Suprapubic skin (tissue), 3 donors: ENCODE results near the gene GSN.

Experiments used
- CTCF ChIP-seq, 2 donors: fragments of 200-600 bp in 1 of 2; fragments of 450-650 bp in 1 of 2; sonication (generic) in 1 of 2; IDR thresholded peaks; one replicate each; pipeline ENCODE4 v1.5.1; 2016 to 2019; ENCODE audit warnings: antibody characterized with exemption in 2 of 2, mild to moderate bottlenecking in 1 of 2, moderate library complexity in 1 of 2
- POLR2AphosphoS5 ChIP-seq, 3 donors: sonication (generic); formaldehyde crosslinking; IDR thresholded peaks; one replicate each; pipeline ENCODE4 v1.6.1; 2017; ENCODE audit warnings: antibody characterized with exemption in 3 of 3

- no peak for TF ChIP-seq POLR2AphosphoS5 (IDR thresholded peaks at IDR 0.05)
- TF ChIP-seq CTCF (IDR thresholded peaks at IDR 0.05): no peak
Observed at GRCh38 chr9:121273064-121273775, 5.3 kb downstream of the GSN start.
